A673 (cell line): Measurements from ENCODE around the gene LRRC55.

Experiments
- CTCF ChIP-seq: fragments of 300-800, 200-600 bp; sonication (generic); conservative IDR thresholded peaks from 2 replicates; pipeline ENCODE4 v1.5.1; 2017; ENCODE audit warnings: low read depth, mild to moderate bottlenecking, antibody characterized with exemption, low read length, moderate library complexity, mixed read lengths
- EZH2 ChIP-seq: fragments of 200-600 bp; sonication (generic); IDR thresholded peaks from 2 replicates; pipeline ENCODE4 v1.6.1; 2017; ENCODE audit warnings: borderline replicate concordance, low read depth, mild to moderate bottlenecking, mixed read lengths, antibody characterized with exemption, low read length; ENCODE audit not compliant: poor library complexity, severe bottlenecking

GRCh38 chr11:57154739-57155138 is 27.0 kb upstream of the LRRC55 start:
- TF ChIP-seq CTCF: no peak
- no peak for TF ChIP-seq EZH2
